Activated naive CD4-positive, alpha-beta T cell treated with anti-CD3 and anti-CD28 coated beads, Interleukin-2, amount 10 ng/mL, durations not matched to agents 7 days and 5 days (primary cell): ENCODE measurements around the gene NUDT1.
A peak's percentile ranks its signal among the peaks of the same experiment; 100 is the strongest.

ENCODE experiments used
- CTCF ChIA-PET: fragments of 350-600 bp; sonication (Branson Sonifier 250); formaldehyde crosslinking; loops from one replicate; lab custom pipeline; 2021; ENCODE audit warnings: antibody characterized with exemption; lab: Charles Lee
- DNase-seq: peaks from one replicate; pipeline ENCODE4 v3.0.0-alpha.2; 2020
- H3K27ac Mint-ChIP-seq: one replicate; pipeline ENCODE4 v1.8.0; 2021; ENCODE audit warnings: mild to moderate bottlenecking, moderate library complexity, mixed read lengths
- H3K27me3 Mint-ChIP-seq: one replicate; pipeline ENCODE4 v1.8.0; 2021; ENCODE audit warnings: mild to moderate bottlenecking, mixed read lengths
- H3K36me3 Mint-ChIP-seq: one replicate; pipeline ENCODE4 v1.8.0; 2021; ENCODE audit warnings: mixed read lengths
- H3K4me1 Mint-ChIP-seq: one replicate; pipeline ENCODE4 v1.8.0; 2021; ENCODE audit warnings: mixed read lengths
- H3K4me3 Mint-ChIP-seq: one replicate; pipeline ENCODE4 v1.8.0; 2021; ENCODE audit warnings: mild to moderate bottlenecking, moderate library complexity, mixed read lengths
- H3K9me3 Mint-ChIP-seq: one replicate; pipeline ENCODE4 v1.8.0; 2021; ENCODE audit warnings: mixed read lengths

Gene NUDT1

GRCh38 chr7:2241580-2242540 lies at the start of gene NUDT1, which contains the start of gene MRM2:
Gene NUDT1 (plus strand): TSS chr7:2242226. CDS start chr7:2244575, 2,349 bp downstream.
Gene MRM2 (minus strand): TSS chr7:2242205. CDS start chr7:2242169, 36 bp downstream.
- no peaks in the 10 kb centered on the region for H3K9me3 Mint-ChIP-seq

GRCh38 chr7:2192831-2193534 lies 49.0 kb upstream of the NUDT1 start:
- H3K4me1 Mint-ChIP-seq, result no peaks in the 10 kb centered on the region
- no peak for DNase-seq
- no peak overlapping the region for H3K4me3 Mint-ChIP-seq
- no peak overlapping the region for H3K27ac Mint-ChIP-seq
- peaks cover 6% of the 10 kb centered on the region for H3K9me3 Mint-ChIP-seq
- H3K27me3 Mint-ChIP-seq, result no peaks in the 10 kb centered on the region
- CTCF ChIA-PET, result no interaction called here
- peaks cover 33% of the 10 kb centered on the region for H3K36me3 Mint-ChIP-seq

More at GRCh38 chr7:2241580-2242540, at the start of gene NUDT1, which contains the start of gene MRM2:
- Mint-ChIP-seq H3K36me3 (peaks cover 21% of the 10 kb centered on the region), H3K27ac (peak within 1 kb of the TSS; percentile 89), H3K27me3 (no peaks in the 10 kb centered on the region), H3K4me3 (peak within 1 kb of the TSS; percentile 95), H3K4me1 (peaks cover 45% of the 10 kb centered on the region)
- CTCF ChIA-PET, result interaction anchor here (1.4 kb wide), 1 partner anchor 9 kb away, joined by 5 read pairs; the partner anchor contains the start of gene MAD1L1
- peak; percentile 81 for DNase-seq

- peaks cover 30% of the 10 kb centered on the region for H3K36me3 Mint-ChIP-seq
- H3K27ac Mint-ChIP-seq, result no peak overlapping the region
- no peaks in the 10 kb centered on the region for H3K4me1 Mint-ChIP-seq
- H3K9me3 Mint-ChIP-seq, result peaks cover 6% of the 10 kb centered on the region
- no peaks in the 10 kb centered on the region for H3K27me3 Mint-ChIP-seq
- DNase-seq, result no peak
- CTCF ChIA-PET, result no interaction called here
- H3K4me3 Mint-ChIP-seq, result no peak overlapping the region
These were observed 48.3 kb upstream of the NUDT1 start for GRCh38 chr7:2193575-2194305.

- Mint-ChIP-seq H3K4me3 (no peak overlapping the region), H3K27me3 (no peaks in the 10 kb centered on the region), H3K4me1 (no peaks in the 10 kb centered on the region), H3K36me3 (peaks cover 35% of the 10 kb centered on the region), H3K9me3 (peaks cover 6% of the 10 kb centered on the region), H3K27ac (no peak overlapping the region)
- DNase-seq, result no peak
- CTCF ChIA-PET, result interaction anchor here (0.6 to 1.3 kb wide), 3 partner anchors 152 to 400 kb away, joined by 3 to 4 read pairs (median 3); no protein-coding TSS in a partner anchor
These were observed 46.4 kb upstream of the NUDT1 start for GRCh38 chr7:2195400-2196246.

- peak overlapping the region; percentile 11 for H3K27ac Mint-ChIP-seq
- H3K4me3 Mint-ChIP-seq, result no peak overlapping the region
- H3K4me1 Mint-ChIP-seq, result no peaks in the 10 kb centered on the region
- H3K27me3 Mint-ChIP-seq, result no peaks in the 10 kb centered on the region
- H3K9me3 Mint-ChIP-seq, result peaks cover 6% of the 10 kb centered on the region
- peaks cover 35% of the 10 kb centered on the region for H3K36me3 Mint-ChIP-seq
- no peak for DNase-seq
- CTCF ChIA-PET, result interaction anchor here (0.8 kb wide), 1 partner anchor 151 kb away, joined by 3 read pairs; no protein-coding TSS in a partner anchor
These were observed 45.3 kb upstream of the NUDT1 start for GRCh38 chr7:2196381-2197378.

- Mint-ChIP-seq H3K4me3 (no peak overlapping the region), H3K27me3 (no peaks in the 10 kb centered on the region), H3K27ac (no peak overlapping the region)
These were observed 44.4 kb upstream of the NUDT1 start for GRCh38 chr7:2197436-2198155.

GRCh38 chr7:2198206-2198605 lies 43.8 kb upstream of the NUDT1 start:
- H3K9me3 Mint-ChIP-seq, result peaks cover 6% of the 10 kb centered on the region
- H3K4me3 Mint-ChIP-seq, result no peak overlapping the region
- no peaks in the 10 kb centered on the region for H3K27me3 Mint-ChIP-seq
- H3K27ac Mint-ChIP-seq, result no peak overlapping the region
- CTCF ChIA-PET, result no interaction called here
- peaks cover 34% of the 10 kb centered on the region for H3K36me3 Mint-ChIP-seq
- no peaks in the 10 kb centered on the region for H3K4me1 Mint-ChIP-seq
- DNase-seq, result no peak

More at GRCh38 chr7:2197436-2198155, 44.4 kb upstream of the NUDT1 start:
- CTCF ChIA-PET, result no interaction called here
- H3K9me3 Mint-ChIP-seq, result peaks cover 6% of the 10 kb centered on the region
- H3K4me1 Mint-ChIP-seq, result no peaks in the 10 kb centered on the region
- no peak for DNase-seq
- peaks cover 34% of the 10 kb centered on the region for H3K36me3 Mint-ChIP-seq

- H3K27me3 Mint-ChIP-seq, result no peaks in the 10 kb centered on the region
- H3K36me3 Mint-ChIP-seq, result peaks cover 34% of the 10 kb centered on the region
- CTCF ChIA-PET, result no interaction called here
- no peak for DNase-seq
- no peaks in the 10 kb centered on the region for H3K4me1 Mint-ChIP-seq
- H3K27ac Mint-ChIP-seq, result no peak overlapping the region
- H3K9me3 Mint-ChIP-seq, result peaks cover 6% of the 10 kb centered on the region
- H3K4me3 Mint-ChIP-seq, result no peak overlapping the region
These were observed 43.3 kb upstream of the NUDT1 start for GRCh38 chr7:2198760-2199159.

- Mint-ChIP-seq H3K4me3 (no peak overlapping the region), H3K27me3 (no peaks in the 10 kb centered on the region), H3K4me1 (no peaks in the 10 kb centered on the region), H3K27ac (no peak overlapping the region), H3K9me3 (peaks cover 6% of the 10 kb centered on the region), H3K36me3 (peaks cover 31% of the 10 kb centered on the region)
- CTCF ChIA-PET, result no interaction called here
- no peak for DNase-seq
These were observed 42.5 kb upstream of the NUDT1 start for GRCh38 chr7:2199528-2199927.

- CTCF ChIA-PET, result no interaction called here
- peaks cover 6% of the 10 kb centered on the region for H3K9me3 Mint-ChIP-seq
- no peaks in the 10 kb centered on the region for H3K4me1 Mint-ChIP-seq
- no peaks in the 10 kb centered on the region for H3K27me3 Mint-ChIP-seq
- no peak overlapping the region for H3K27ac Mint-ChIP-seq
- DNase-seq, result no peak
- peaks cover 31% of the 10 kb centered on the region for H3K36me3 Mint-ChIP-seq
- H3K4me3 Mint-ChIP-seq, result no peak overlapping the region
These were observed 42.0 kb upstream of the NUDT1 start for GRCh38 chr7:2199956-2200583.

- H3K9me3 Mint-ChIP-seq, result peaks cover under 1% of the 10 kb centered on the region
- H3K4me1 Mint-ChIP-seq, result no peaks in the 10 kb centered on the region
- peaks cover 26% of the 10 kb centered on the region for H3K36me3 Mint-ChIP-seq
- H3K4me3 Mint-ChIP-seq, result no peak overlapping the region
- CTCF ChIA-PET, result no interaction called here
- H3K27ac Mint-ChIP-seq, result no peak overlapping the region
- H3K27me3 Mint-ChIP-seq, result no peaks in the 10 kb centered on the region
- no peak for DNase-seq
These were observed 41.4 kb upstream of the NUDT1 start for GRCh38 chr7:2200584-2200980.
